ENCODE results near the gene SHH. TPM values are rescaled to one million over a fixed set of nuclear protein-coding genes. Genes with fewer than 3 reads are reported as not detected.

SHH gene
- total and polyA plus RNA-seq, 12 donors, result not detected

GRCh38 chr7:155793720-155794119 lies 18.5 kb downstream of the SHH start:
- H3K27ac ChIP-seq, result no peak overlapping the region
- intact Hi-C loops (cut with DNase I), result loop anchor here in 6 of 10 donors (10.0 kb wide), 4 partner anchors 971 to 1481 kb away; no protein-coding TSS in a partner anchor
- TF ChIP-seq CTCF (IDR thresholded peaks at IDR 0.05), result no peak
- H3K4me3 ChIP-seq, result no peak overlapping the region
- DNase-seq (no peak), ATAC-seq (no peak)
- H3K9me3 ChIP-seq, result no peaks in the 10 kb centered on the region
- WGBS, 2 donors, result 87% methylated on average over 4 of the region's 4 CpGs
- H3K4me1 ChIP-seq, result peaks cover 0 to 6% (median 3%) of the 10 kb centered on the region in 9 donors
- peaks cover 11 to 47% (median 34%) of the 10 kb centered on the region in 7 donors for H3K27me3 ChIP-seq
- H3K36me3 ChIP-seq, result no peaks in the 10 kb centered on the region

- TF ChIP-seq CTCF (IDR thresholded peaks at IDR 0.05), result no peak
- H3K4me1 ChIP-seq, result peaks cover 0 to 6% (median 3%) of the 10 kb centered on the region in 9 donors
- no peak for DNase-seq
- H3K9me3 ChIP-seq, result no peaks in the 10 kb centered on the region
- H3K4me3 ChIP-seq, result no peak overlapping the region
- peaks cover 11 to 43% (median 29%) of the 10 kb centered on the region in 7 donors for H3K27me3 ChIP-seq
- WGBS, 2 donors, result 87 to 91% methylated on average over 11 of the region's 11 CpGs
- H3K27ac ChIP-seq, result no peak overlapping the region
- intact Hi-C loops (cut with DNase I), result loop anchor here in 6 of 10 donors (10.0 kb wide), 4 partner anchors 972 to 1482 kb away; no protein-coding TSS in a partner anchor
- H3K36me3 ChIP-seq, result no peaks in the 10 kb centered on the region
- ATAC-seq, result no peak
Measured at GRCh38 chr7:155792999-155793560, 19.2 kb downstream of the SHH start.

- no peak for DNase-seq
- H3K27me3 ChIP-seq, result peaks cover 11 to 40% (median 29%) of the 10 kb centered on the region in 7 donors
- no peak overlapping the region for H3K4me3 ChIP-seq
- intact Hi-C loops (cut with DNase I), result loop anchor here in 6 of 10 donors (10.0 kb wide), 4 partner anchors 972 to 1482 kb away; no protein-coding TSS in a partner anchor
- WGBS, 2 donors, result 91% methylated on average over 14 of the region's 14 CpGs
- H3K27ac ChIP-seq, result no peak overlapping the region
- peaks cover 0 to 10% (median 4%) of the 10 kb centered on the region in 9 donors for H3K4me1 ChIP-seq
- no peaks in the 10 kb centered on the region for H3K36me3 ChIP-seq
- TF ChIP-seq CTCF (IDR thresholded peaks at IDR 0.05), result no peak
- H3K9me3 ChIP-seq, result no peaks in the 10 kb centered on the region
- ATAC-seq, result no peak
Measured at GRCh38 chr7:155792315-155792960, 19.8 kb downstream of the SHH start.

GRCh38 chr7:155791836-155792235 lies 20.4 kb downstream of the SHH start:
- peaks cover 0 to 14% (median 4%) of the 10 kb centered on the region in 9 donors for H3K4me1 ChIP-seq
- ATAC-seq (no peak), DNase-seq (no peak)
- peaks cover 10 to 39% (median 28%) of the 10 kb centered on the region in 7 donors for H3K27me3 ChIP-seq
- H3K27ac ChIP-seq, result no peak overlapping the region
- no peak overlapping the region for H3K4me3 ChIP-seq
- 71 to 75% methylated on average over 6 to 7 of the region's 7 CpGs for WGBS, 2 donors
- no peaks in the 10 kb centered on the region for H3K36me3 ChIP-seq
- no peak for TF ChIP-seq CTCF (IDR thresholded peaks at IDR 0.05)
- no peaks in the 10 kb centered on the region for H3K9me3 ChIP-seq
- intact Hi-C loops (cut with DNase I), result loop anchor here in 6 of 10 donors (10.0 kb wide), 4 partner anchors 973 to 1483 kb away; no protein-coding TSS in a partner anchor
